Panc1 (cell line): ENCODE results near the gene PPCS.

Experiments used
- CTCF ChIP-seq: fragments of 450-650 bp; IDR thresholded peaks from 2 replicates; pipeline ENCODE4 v1.5.1; 2017; ENCODE audit warnings: mild to moderate bottlenecking
- POLR2AphosphoS5 ChIP-seq: IDR thresholded peaks from 2 replicates; pipeline ENCODE4 v1.6.1; 2012; ENCODE audit warnings: mild to moderate bottlenecking, low read depth, low read length, moderate library complexity
- TCF7L2 ChIP-seq: IDR thresholded peaks from 2 replicates; pipeline ENCODE4 v1.6.1; 2011; ENCODE audit warnings: mild to moderate bottlenecking, low read depth, low read length, inconsistent platforms

- TF ChIP-seq POLR2AphosphoS5 (no peak), CTCF (no peak), TCF7L2 (no peak)
Measured at GRCh38 chr1:42420911-42421585, 35.3 kb upstream of the PPCS start.
